ENCODE measurements around the gene TMEM143.

The TMEM143 gene

DNA sequence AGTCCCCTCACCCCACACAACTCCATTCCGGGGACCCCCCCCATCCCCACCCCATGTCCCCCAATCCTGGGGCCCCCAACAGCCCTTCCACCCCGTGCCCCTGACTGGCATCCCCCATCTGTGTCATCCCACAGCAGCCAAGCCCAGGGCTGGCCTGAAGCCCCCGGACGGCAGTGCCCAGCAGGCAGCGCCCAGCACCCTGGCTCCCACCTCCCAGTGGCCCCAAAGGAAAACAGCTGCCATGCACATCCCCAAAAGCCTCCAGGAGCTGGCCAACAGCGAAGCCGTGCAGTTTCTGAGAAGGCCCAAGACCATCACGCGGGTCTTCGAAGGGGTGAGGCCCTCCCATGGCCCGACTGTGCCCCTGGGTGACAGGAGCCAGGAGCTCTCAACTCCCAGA lies 1.9 kb upstream of the TMEM143 start:
- Histone ChIP-seq H4K20me1 (ENCODE audit: insufficient read depth, low read length) (no peaks in the 10 kb centered on the region), H3K27ac (ENCODE audit: low read length) (no peak overlapping the region), H3K9ac (ENCODE audit: low read length) (no peak overlapping the region), H3K27me3 (ENCODE audit: low read depth, low read length) (no peaks in the 10 kb centered on the region), H3K4me2 (ENCODE audit: low read length) (no peak overlapping the region), H3K9me3 (ENCODE audit: insufficient read depth, low read length) (no peaks in the 10 kb centered on the region), H3K79me2 (ENCODE audit: low read length) (no peaks in the 10 kb centered on the region), H2AFZ (ENCODE audit: low read depth, low read length) (no peak overlapping the region), H3K36me3 (replicated peaks; ENCODE audit: low read depth, low read length) (peaks cover 4% of the 10 kb centered on the region), H3K4me3 (ENCODE audit: low read length) (no peak overlapping the region), H3K4me1 (ENCODE audit: low read length) (peaks cover 13% of the 10 kb centered on the region)
- no peak for TF ChIP-seq EZH2phosphoT487 (IDR thresholded peaks at IDR 0.05; ENCODE audit: low read depth)
- TF ChIP-seq, protein P1, sequence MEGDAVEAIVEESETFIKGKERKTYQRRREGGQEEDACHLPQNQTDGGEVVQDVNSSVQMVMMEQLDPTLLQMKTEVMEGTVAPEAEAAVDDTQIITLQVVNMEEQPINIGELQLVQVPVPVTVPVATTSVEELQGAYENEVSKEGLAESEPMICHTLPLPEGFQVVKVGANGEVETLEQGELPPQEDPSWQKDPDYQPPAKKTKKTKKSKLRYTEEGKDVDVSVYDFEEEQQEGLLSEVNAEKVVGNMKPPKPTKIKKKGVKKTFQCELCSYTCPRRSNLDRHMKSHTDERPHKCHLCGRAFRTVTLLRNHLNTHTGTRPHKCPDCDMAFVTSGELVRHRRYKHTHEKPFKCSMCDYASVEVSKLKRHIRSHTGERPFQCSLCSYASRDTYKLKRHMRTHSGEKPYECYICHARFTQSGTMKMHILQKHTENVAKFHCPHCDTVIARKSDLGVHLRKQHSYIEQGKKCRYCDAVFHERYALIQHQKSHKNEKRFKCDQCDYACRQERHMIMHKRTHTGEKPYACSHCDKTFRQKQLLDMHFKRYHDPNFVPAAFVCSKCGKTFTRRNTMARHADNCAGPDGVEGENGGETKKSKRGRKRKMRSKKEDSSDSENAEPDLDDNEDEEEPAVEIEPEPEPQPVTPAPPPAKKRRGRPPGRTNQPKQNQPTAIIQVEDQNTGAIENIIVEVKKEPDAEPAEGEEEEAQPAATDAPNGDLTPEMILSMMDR (IDR thresholded peaks at IDR 0.05; ENCODE audit: low read depth, low read length) = no peak

GRCh38 chr19:48364598-48365348 lies 1.0 kb upstream of the TMEM143 start:
- TF ChIP-seq, protein P1 (IDR thresholded peaks at IDR 0.05; ENCODE audit: low read depth, low read length) = no peak
- no peak for TF ChIP-seq EZH2phosphoT487 (IDR thresholded peaks at IDR 0.05; ENCODE audit: low read depth)
- Histone ChIP-seq H4K20me1 (ENCODE audit: insufficient read depth, low read length) (no peaks in the 10 kb centered on the region), H3K4me1 (ENCODE audit: low read length) (peaks cover 13% of the 10 kb centered on the region), H3K9me3 (ENCODE audit: insufficient read depth, low read length) (no peaks in the 10 kb centered on the region), H3K27ac (ENCODE audit: low read length) (peak overlapping the region; percentile 85), H3K79me2 (ENCODE audit: low read length) (no peaks in the 10 kb centered on the region), H3K36me3 (replicated peaks; ENCODE audit: low read depth, low read length) (peaks cover 4% of the 10 kb centered on the region), H3K9ac (ENCODE audit: low read length) (peak overlapping the region; percentile 98), H3K4me3 (ENCODE audit: low read length) (peak overlapping the region; percentile 84), H2AFZ (ENCODE audit: low read depth, low read length) (peak overlapping the region; percentile 54), H3K27me3 (ENCODE audit: low read depth, low read length) (no peaks in the 10 kb centered on the region), H3K4me2 (ENCODE audit: low read length) (peak overlapping the region; percentile 98)

GRCh38 chr19:48363500-48363809 lies 285 bp downstream of the TMEM143 start:
- Histone ChIP-seq H3K9me3 (ENCODE audit: insufficient read depth, low read length) (no peaks in the 10 kb centered on the region), H3K27ac (ENCODE audit: low read length) (peak overlapping the region; percentile 85), H2AFZ (ENCODE audit: low read depth, low read length) (peak overlapping the region; percentile 29), H3K9ac (ENCODE audit: low read length) (peak overlapping the region; percentile 97), H3K79me2 (ENCODE audit: low read length) (no peaks in the 10 kb centered on the region), H3K4me3 (ENCODE audit: low read length) (peak overlapping the region; percentile 81), H3K4me1 (ENCODE audit: low read length) (peaks cover 13% of the 10 kb centered on the region), H3K27me3 (ENCODE audit: low read depth, low read length) (no peaks in the 10 kb centered on the region), H4K20me1 (ENCODE audit: insufficient read depth, low read length) (no peaks in the 10 kb centered on the region), H3K36me3 (replicated peaks; ENCODE audit: low read depth, low read length) (peaks cover 4% of the 10 kb centered on the region), H3K4me2 (ENCODE audit: low read length) (peak overlapping the region; percentile 83)
- no peak for TF ChIP-seq EZH2phosphoT487 (IDR thresholded peaks at IDR 0.05; ENCODE audit: low read depth)
- TF ChIP-seq, protein P1 (IDR thresholded peaks at IDR 0.05; ENCODE audit: low read depth, low read length) = no peak

DNA sequence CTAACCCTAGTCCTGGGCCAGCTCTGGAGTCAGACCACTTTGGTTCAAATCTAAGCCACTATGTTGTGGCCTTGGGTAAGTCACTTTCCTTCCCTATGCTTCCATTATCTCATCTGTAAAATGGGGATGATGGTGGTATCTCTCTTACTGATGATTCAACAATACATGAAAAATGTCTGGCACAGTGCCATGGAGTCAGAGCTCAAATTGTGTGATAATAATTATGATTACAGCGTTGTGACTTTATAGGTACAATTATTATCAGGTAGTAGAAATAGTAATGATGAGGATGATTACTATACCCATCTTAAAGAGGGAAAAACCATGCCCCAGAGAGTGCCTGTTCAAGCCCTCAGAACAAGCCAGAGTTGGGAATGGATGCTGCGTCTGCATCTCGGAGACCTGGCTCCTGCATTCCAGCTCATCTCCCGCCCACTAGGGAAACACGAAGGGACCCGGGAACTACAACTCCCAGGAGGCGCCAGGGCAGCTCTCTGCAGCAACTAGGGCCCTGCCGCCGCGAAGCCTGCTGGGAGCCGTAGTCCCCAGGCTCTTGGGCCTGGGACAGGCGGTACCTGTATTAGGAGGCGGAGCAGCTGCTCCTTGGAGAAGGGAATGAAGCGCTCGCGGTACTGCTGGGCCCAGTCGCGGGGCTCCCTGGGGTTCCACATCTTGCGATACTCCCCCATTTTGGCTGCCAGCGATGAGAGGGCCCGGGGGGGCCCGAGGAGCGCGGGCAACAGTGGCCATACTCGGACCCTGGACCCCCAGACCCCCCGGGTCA lies 832 bp downstream of the TMEM143 start:
- peak overlapping the region; percentile 81 for H3K4me3 ChIP-seq (ENCODE audit: low read length)
- H3K79me2 ChIP-seq (ENCODE audit: low read length) = no peaks in the 10 kb centered on the region
- peak overlapping the region; percentile 83 for H3K4me2 ChIP-seq (ENCODE audit: low read length)
- H4K20me1 ChIP-seq (ENCODE audit: insufficient read depth, low read length) = no peaks in the 10 kb centered on the region
- no peaks in the 10 kb centered on the region for H3K27me3 ChIP-seq (ENCODE audit: low read depth, low read length)
- H3K36me3 ChIP-seq (replicated peaks; ENCODE audit: low read depth, low read length) = peaks cover 4% of the 10 kb centered on the region
- H3K27ac ChIP-seq (ENCODE audit: low read length) = peak overlapping the region; percentile 85
- H3K9me3 ChIP-seq (ENCODE audit: insufficient read depth, low read length) = no peaks in the 10 kb centered on the region
- H3K9ac ChIP-seq (ENCODE audit: low read length) = peak overlapping the region; percentile 97
- peaks cover 13% of the 10 kb centered on the region for H3K4me1 ChIP-seq (ENCODE audit: low read length)
- TF ChIP-seq, protein P1 (IDR thresholded peaks at IDR 0.05; ENCODE audit: low read depth, low read length) = no peak
- TF ChIP-seq EZH2phosphoT487 (IDR thresholded peaks at IDR 0.05; ENCODE audit: low read depth) = no peak
- peak overlapping the region; percentile 29 for H2AFZ ChIP-seq (ENCODE audit: low read depth, low read length)

Measured in OCI-LY3 (cell line).